HG02970 (cell line): Measurements from ENCODE around the gene TCTN1.
A peak's percentile ranks its signal among the peaks of the same experiment; 100 is the strongest.
"Not testable (repeated sequence)": the region's sequence is repeated elsewhere in the genome, so short reads cannot be mapped to it uniquely, and the experiment has no call there.

Experiments
- ATAC-seq: cut with Tn5 transposase; IDR thresholded peaks from one replicate; pipeline ENCODE4 v1.9.1; 2021; ENCODE audit warnings: mild to moderate bottlenecking, moderate library complexity, moderate number of reproducible peaks; ENCODE audit not compliant: unreplicated experiment, low FRiP score

TCTN1 gene

DNA sequence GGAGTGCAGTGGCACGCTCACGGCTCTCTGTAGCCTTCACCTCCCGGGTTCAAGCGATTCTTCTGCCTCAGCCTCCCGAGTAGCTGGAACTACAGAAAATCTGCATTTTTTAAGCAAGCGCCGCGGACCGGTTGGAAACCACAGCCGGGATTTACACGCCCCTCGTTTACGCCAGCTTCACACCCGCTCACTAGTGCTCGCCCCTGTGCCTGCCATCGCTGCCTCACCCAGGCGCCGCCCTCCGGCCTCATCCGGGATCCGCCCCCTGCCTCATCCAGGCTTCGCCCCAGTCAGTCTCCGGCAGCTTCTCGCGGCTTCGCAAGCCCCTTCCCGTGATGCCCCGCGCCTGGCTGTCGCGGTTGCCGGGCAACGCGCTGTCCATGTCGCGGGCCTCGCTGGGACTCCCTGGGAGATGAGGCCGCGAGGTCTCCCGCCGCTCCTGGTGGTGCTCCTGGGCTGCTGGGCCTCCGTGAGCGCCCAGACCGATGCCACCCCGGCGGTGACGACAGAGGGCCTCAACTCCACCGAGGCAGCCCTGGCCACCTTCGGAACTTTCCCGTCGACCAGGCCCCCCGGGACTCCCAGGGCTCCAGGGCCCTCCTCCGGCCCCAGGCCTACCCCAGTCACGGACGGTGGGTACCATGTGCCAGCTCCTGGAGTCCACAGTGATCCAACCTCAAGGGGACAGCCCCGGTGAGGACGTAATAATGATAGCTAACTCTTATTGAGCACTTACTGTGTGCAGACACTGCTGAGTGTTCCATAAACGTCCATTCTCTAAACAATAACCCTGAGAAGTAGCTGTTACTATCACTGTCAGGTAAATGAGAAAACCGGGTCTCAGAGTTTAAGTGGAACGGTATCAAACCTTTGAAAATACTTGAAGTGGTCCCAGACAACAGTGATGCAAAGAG, at the start of gene TCTN1:
TCTN1 (plus strand) TSS at position 359 of the 914 bp plus-strand sequence; CDS start at position 413, 54 bp downstream.
- ATAC-seq: peak; percentile 97

DNA sequence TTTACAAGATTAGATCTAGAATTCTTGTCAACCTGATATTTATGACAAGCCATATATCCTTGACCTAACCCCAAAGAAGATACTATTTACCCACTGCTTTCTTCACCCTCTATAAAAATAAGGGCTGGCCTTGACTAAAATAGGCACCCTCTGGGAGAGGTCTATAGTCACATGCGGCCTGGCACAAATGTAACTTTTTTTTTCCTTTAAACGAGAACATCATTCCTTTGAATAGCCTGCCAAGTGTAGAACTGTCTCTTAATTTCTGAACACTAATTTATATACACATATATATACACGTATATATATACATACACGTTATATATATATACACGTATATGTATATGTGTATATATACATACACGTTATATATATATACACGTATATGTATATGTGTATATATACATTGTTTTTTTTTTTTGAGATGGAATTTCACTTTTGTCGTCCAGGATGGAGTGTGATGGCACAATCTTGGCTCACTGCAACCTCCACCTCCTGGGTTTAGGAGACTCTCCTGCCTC, 49.4 kb upstream of the TCTN1 start:
- no peak for ATAC-seq

- ATAC-seq: no peak
These were observed 47.7 kb upstream of the TCTN1 start for GRCh38 chr12:110565894-110566871.

DNA sequence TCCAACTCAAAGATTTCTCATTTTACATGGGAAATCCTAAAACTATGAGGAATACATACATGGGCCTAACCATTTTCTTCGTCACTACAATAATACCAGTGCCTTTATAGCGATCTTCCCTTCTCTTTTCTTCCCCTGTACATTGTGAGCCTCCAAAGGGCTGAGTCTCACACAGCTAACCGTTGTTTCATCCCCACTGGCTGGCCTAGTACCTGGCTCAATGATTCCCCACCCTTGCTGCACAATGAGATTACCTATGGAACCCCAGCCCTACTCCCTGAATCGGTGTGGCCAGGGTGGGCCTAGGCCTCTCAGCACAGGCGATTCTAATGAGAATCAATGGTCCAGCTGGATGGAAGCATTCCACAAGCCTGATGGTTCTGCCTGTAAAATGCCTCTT, 46.9 kb upstream of the TCTN1 start:
- ATAC-seq: no peak

- no peak for ATAC-seq
These were observed 45.2 kb upstream of the TCTN1 start for GRCh38 chr12:110568752-110569151.

DNA sequence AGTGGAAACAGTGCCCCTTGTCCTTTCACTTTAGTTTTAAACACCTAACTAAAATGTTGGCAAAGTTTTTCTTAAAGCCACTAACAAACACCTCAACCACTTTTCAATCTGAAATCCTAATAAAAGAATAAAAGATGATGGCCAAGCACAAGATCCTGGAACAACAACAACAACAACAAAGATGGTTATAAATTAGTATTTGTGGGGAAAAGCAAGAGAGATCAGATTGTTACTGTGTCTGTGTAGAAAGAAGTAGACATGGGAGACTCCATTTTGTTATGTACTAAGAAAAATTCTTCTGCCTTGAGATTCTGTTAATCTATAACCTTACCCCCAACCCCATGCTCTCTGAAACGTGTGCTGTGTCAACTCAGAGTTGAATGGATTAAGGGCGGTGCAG, 44.1 kb upstream of the TCTN1 start:
- not testable (repeated sequence) for ATAC-seq

- not testable (repeated sequence) for ATAC-seq
These were observed 43.1 kb upstream of the TCTN1 start for GRCh38 chr12:110570798-110571197.

DNA sequence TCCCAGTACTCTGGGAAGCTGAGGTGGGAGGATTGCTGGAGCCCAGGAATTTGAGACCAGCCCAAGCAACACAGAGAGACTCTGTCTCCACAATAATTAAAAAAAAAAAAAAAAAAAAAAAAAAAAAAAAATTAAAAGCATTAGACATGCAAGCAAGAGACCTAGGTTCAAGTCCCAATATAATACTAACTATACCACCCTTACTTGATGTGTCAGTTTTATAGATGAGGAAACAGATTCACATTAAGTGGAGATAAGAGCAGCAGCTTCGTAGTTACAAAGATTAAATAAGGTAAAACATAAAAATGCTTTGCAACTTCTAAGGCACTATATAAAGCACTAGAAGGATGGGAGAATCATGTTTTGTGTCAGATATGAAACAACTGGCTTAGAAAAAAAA, 39.9 kb upstream of the TCTN1 start:
- ATAC-seq: no peak

DNA sequence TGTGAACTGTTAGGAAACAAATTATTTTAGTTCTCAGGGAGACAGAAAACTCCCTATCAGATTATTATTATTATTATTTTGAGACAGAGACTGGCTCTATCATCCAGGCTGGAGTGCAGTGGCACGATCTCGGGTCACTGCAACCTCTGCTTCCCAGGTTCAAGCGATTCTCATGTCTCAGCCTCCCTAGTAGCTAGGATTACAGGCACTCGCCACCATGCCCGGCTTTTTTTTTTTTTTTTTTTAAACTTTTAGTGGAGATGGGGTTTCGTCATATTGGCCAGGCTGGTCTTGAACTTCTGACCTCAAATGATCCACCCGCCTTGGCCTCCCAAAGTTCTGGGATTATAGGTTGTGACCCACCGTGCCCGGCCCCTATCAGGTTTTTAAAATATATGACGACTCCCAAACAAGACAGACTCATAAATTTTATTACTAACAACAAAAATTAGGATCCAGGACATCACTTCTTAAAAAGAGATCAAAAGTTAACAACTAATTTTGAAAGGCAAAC, 39.2 kb upstream of the TCTN1 start:
- ATAC-seq: not testable (repeated sequence)

DNA sequence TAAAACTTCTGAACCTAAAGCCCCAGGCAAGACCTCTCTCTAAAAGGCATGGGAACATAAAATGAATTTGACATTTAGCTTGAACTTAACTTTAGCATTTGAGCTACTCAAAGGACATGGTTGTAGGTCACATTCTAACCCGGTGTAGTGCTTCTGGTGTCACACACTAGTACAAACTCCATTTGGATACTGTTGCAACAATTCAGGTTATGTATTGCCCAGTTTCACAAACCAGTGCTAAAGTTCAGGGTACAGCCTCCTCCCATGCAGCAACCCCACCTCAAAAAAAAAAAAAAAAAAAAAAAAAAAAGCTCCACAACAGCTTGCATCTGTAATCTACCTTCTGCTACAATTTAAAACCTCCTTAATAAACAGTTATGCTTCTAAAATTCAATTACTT, 38.6 kb upstream of the TCTN1 start:
- ATAC-seq: no peak

- ATAC-seq: no peak
These were observed 37.4 kb upstream of the TCTN1 start for GRCh38 chr12:110576504-110576903.

- ATAC-seq: no peak
These were observed 35.9 kb upstream of the TCTN1 start for GRCh38 chr12:110577864-110578693.

DNA sequence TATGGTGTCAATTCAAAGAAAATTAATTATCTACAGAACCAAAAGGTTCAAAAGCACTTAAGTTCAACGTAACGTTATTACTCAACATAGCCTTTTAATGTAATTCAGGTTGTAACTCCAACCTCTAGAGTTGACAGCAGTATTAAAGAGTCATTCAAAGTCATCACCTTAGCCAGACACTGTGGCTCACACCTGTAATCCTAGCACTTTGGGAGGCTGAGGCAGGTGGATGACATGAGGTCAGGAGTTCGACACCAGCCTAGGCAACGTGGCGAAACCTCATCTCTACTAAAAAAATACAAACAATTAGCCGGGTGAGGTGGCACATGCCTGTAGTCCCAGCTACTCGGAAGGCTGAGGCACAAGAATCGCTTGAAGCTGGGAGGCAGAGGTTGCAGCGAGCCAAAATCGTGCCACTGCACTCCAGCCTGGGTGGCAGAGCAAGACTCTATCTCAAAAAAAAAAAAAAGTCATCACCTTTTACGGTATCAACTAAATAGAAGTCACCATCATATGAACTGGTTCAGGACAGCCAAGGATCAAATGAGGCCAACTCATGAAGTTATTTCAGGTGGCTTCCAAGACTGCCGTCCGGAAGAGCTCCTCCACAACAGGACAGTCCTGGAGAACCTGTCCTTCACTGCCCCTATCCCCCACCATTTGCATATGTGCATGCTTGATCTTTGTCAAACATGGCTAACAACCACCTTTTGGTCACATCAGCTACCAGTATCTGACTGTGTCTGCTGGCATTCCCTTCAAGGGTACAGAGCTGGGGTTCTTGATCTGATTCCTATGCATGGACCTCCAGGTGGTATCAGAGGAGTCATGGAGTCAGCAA, 35.0 kb upstream of the TCTN1 start:
- no peak for ATAC-seq

- ATAC-seq: no peak
These were observed 34.2 kb upstream of the TCTN1 start for GRCh38 chr12:110579535-110580253.

DNA sequence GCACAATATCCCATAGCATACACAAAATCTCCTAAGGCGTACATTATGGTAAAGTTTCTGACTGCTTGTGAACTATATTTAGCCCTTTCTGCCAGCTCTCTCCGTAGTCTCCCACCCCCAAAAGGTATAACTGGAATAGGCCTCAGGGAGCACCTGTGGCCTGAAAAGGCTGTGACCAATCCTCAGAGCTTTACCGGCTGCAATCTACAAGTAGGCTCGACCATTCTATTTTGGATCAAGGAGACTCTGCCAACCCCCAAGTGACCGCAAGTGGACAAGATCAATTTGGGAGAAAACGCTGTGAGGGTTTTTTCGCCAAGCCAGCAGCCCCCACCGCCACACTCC, 32.0 kb upstream of the TCTN1 start:
- no peak for ATAC-seq

- ATAC-seq: peak; percentile 43
These were observed 31.4 kb upstream of the TCTN1 start for GRCh38 chr12:110582276-110583136.
